ENCODE results near the gene LARP4B.

Gene LARP4B

GRCh38 chr10:860519-860918, 71.0 kb downstream of the LARP4B start:
- DNase-seq: no peak

GRCh38 chr10:856416-857157, 74.9 kb downstream of the LARP4B start:
- DNase-seq: no peak

- DNase-seq: no peak
Measured at GRCh38 chr10:855671-856070, 75.8 kb downstream of the LARP4B start.

- no peak for DNase-seq
Measured at GRCh38 chr10:855079-855478, 76.4 kb downstream of the LARP4B start.

- no peak for DNase-seq
Measured at GRCh38 chr10:853017-853416, 78.5 kb downstream of the LARP4B start.

- DNase-seq: no peak
Measured at GRCh38 chr10:852386-852785, 79.1 kb downstream of the LARP4B start.

- no peak for DNase-seq
Measured at GRCh38 chr10:851901-852300, 79.6 kb downstream of the LARP4B start.

- no peak for DNase-seq
Measured at GRCh38 chr10:850093-850492, 81.4 kb downstream of the LARP4B start.

- no peak for DNase-seq
Measured at GRCh38 chr10:847868-848267, 83.6 kb downstream of the LARP4B start.

GRCh38 chr10:846126-846685, 85.3 kb downstream of the LARP4B start:
- no peak for DNase-seq

- DNase-seq: no peak
Measured at GRCh38 chr10:845526-845925, 86.0 kb downstream of the LARP4B start.

GRCh38 chr10:844552-844951, 87.0 kb downstream of the LARP4B start:
- DNase-seq: no peak

- DNase-seq: no peak
Measured at GRCh38 chr10:843703-844102, 87.8 kb downstream of the LARP4B start.

GRCh38 chr10:842795-843194, 88.7 kb downstream of the LARP4B start:
- no peak for DNase-seq

- no peak for DNase-seq
Measured at GRCh38 chr10:841535-841934, 90.0 kb downstream of the LARP4B start.

GRCh38 chr10:839550-840205, 91.8 kb downstream of the LARP4B start:
- DNase-seq: no peak

GRCh38 chr10:836782-837181, 94.7 kb downstream of the LARP4B start:
- no peak for DNase-seq

GRCh38 chr10:834493-834892, 97.0 kb downstream of the LARP4B start:
- DNase-seq: no peak

- DNase-seq: no peak
Measured at GRCh38 chr10:829241-829640, 102.3 kb downstream of the LARP4B start.

- no peak for DNase-seq
Measured at GRCh38 chr10:828191-828590, 103.3 kb downstream of the LARP4B start.

GRCh38 chr10:824946-825345, 106.6 kb downstream of the LARP4B start:
- DNase-seq: no peak

- no peak for DNase-seq
Measured at GRCh38 chr10:824497-824896, 107.0 kb downstream of the LARP4B start.

GRCh38 chr10:822661-823367, 108.7 kb downstream of the LARP4B start:
- no peak for DNase-seq

- DNase-seq: no peak
Measured at GRCh38 chr10:822197-822596, 109.3 kb downstream of the LARP4B start.

Data from NCI-H524 treated with DMSO at 0.1 percent for 48 hours (cell line).